HepG2 (cell line): ENCODE data around the gene CD7. TPM values are rescaled to one million over a fixed set of nuclear protein-coding genes. Genes with fewer than 3 reads are reported as not detected.

Experiments
- ATAC-seq: fragments of 200-7000 bp; cut with Tn5 transposase; 3 replicates; pipeline ENCODE4 v1.9.1; 2020; ENCODE audit warnings: mild to moderate bottlenecking, moderate library complexity
- BruUV-seq: library from RNA; stranded (reverse); fragments of 400-500 nt; replicated peaks from 2 replicates; lab custom pipeline; 2021; lab: Mats Ljungman, UMichigan
- CTCF ChIA-PET: fragments of 300-600 bp; formaldehyde crosslinking; extraction: SDS; loops from one replicate; lab custom pipeline; 2021; ENCODE audit warnings: low total read pairs, inconsistent platforms, low intra/inter-chr PET ratio; lab: Yijun Ruan, JAX
- POLR2A ChIA-PET: fragments of 350-600 bp; sonication (Branson Sonifier 250); formaldehyde crosslinking; loops from one replicate; lab custom pipeline; 2020; ENCODE audit warnings: antibody characterized with exemption, inconsistent platforms; lab: Yijun Ruan, JAX
- DNase-seq: peaks from one replicate; pipeline ENCODE4 v3.0.0-alpha.2; 2015; ENCODE audit warnings: low spot score
- FAIRE-seq: peaks from 3 replicates; lab custom pipeline; 2011; peaks lifted over from hg19 to GRCh38; lab: Jason Lieb, UNC
- H2AFZ ChIP-seq: one replicate; pipeline ENCODE4 v1.6.1; 2011; ENCODE audit warnings: low read length, inconsistent platforms
- H3K27ac ChIP-seq: fragments of 300-600 bp; 3 replicates; pipeline ENCODE4 v1.8.0; 2011; ENCODE audit warnings: mixed run types, mild to moderate bottlenecking, mixed read lengths, low read length, inconsistent platforms; ENCODE audit not compliant: insufficient read depth; ENCODE audit errors: extremely low read length
- H3K27me3 ChIP-seq, 2 experiments: fragments of 200-600 bp in 1 of 2; 2 replicates in 1 of 2; 3 replicates in 1 of 2; pipeline versions ENCODE4 v1.6.0 to v1.8.0; 2011; ENCODE audit warnings: low read length in 2 of 2, mild to moderate bottlenecking in 2 of 2, moderate library complexity in 2 of 2, inconsistent platforms in 1 of 2; ENCODE audit not compliant: insufficient read depth in 2 of 2, control insufficient read depth in 1 of 2
- H3K36me3 ChIP-seq, 2 experiments: fragments of 200-600 bp in 1 of 2; replicated peaks in 1 of 2; 2 replicates in 1 of 2; 3 replicates in 1 of 2; pipeline versions ENCODE4 v1.5.1 to v1.8.0; 2011; ENCODE audit warnings: low read length in 2 of 2, inconsistent platforms in 1 of 2; ENCODE audit not compliant: insufficient read depth in 2 of 2, control insufficient read depth in 1 of 2
- H3K4me1 ChIP-seq: 2 replicates; pipeline ENCODE4 v1.5.1; 2012; ENCODE audit warnings: low read length, inconsistent platforms; ENCODE audit not compliant: insufficient read depth
- H3K4me2 ChIP-seq: 2 replicates; pipeline ENCODE4 v1.6.0; 2011; ENCODE audit warnings: low read depth, low read length, inconsistent platforms
- H3K4me3 ChIP-seq, 3 experiments: fragments of 200-600 bp in 1 of 3; sonication (generic), shearing (Covaris generic) in 1 of 3; replicated peaks in 1 of 3; 2 replicates each; pipeline ENCODE4 v1.5.1; 2011 to 2016; ENCODE audit warnings: low read length in 3 of 3, inconsistent platforms in 2 of 3, low read depth in 2 of 3, mild to moderate bottlenecking in 2 of 3, control low read depth in 1 of 3, mixed read lengths in 1 of 3; ENCODE audit not compliant: insufficient read depth in 1 of 3
- H3K79me2 ChIP-seq: one replicate; pipeline ENCODE4 v1.6.1; 2011; ENCODE audit warnings: low read length, inconsistent platforms; ENCODE audit not compliant: insufficient read depth
- H3K9ac ChIP-seq: 2 replicates; pipeline ENCODE4 v1.6.0; 2011; ENCODE audit warnings: mild to moderate bottlenecking, low read depth, low read length, inconsistent platforms; ENCODE audit not compliant: insufficient read depth
- H3K9me3 ChIP-seq: 2 replicates; pipeline ENCODE4 v1.5.1; 2012; ENCODE audit warnings: mild to moderate bottlenecking, low read length
- H4K20me1 ChIP-seq: 2 replicates; pipeline ENCODE4 v1.6.0; 2011; ENCODE audit warnings: inconsistent platforms, mild to moderate bottlenecking, low read length, moderate library complexity; ENCODE audit not compliant: insufficient read depth
- ASH2L ChIP-seq: fragments of 300-600, 200-600 bp; sonication (generic); IDR thresholded peaks from 2 replicates; pipeline ENCODE4 v1.7.0; 2017; ENCODE audit warnings: low read depth, mild to moderate bottlenecking, moderate library complexity, mixed read lengths, low read length; ENCODE audit not compliant: insufficient read length
- CC2D1A ChIP-seq: sonication (generic); formaldehyde crosslinking; IDR thresholded peaks from 2 replicates; pipeline ENCODE4 v1.8.1; 2023; ENCODE audit warnings: mild to moderate bottlenecking, missing genetic modification reagents
- LCORL ChIP-seq, 2 experiments: fragments of 450-650 bp in 1 of 2; sonication (generic) in 1 of 2; formaldehyde crosslinking in 1 of 2; IDR thresholded peaks; 2 replicates each; pipeline versions ENCODE4 v1.5.0 to v1.6.1; 2017 to 2020; ENCODE audit warnings: antibody characterized with exemption in 1 of 2, missing genetic modification reagents in 1 of 2
- NR1H2 ChIP-seq: sonication (generic); formaldehyde crosslinking; IDR thresholded peaks from 2 replicates; pipeline ENCODE4 v1.8.1; 2022; ENCODE audit warnings: low read depth, missing genetic modification reagents, borderline replicate concordance
- PBX3 ChIP-seq: sonication (generic); formaldehyde crosslinking; IDR thresholded peaks from 2 replicates; pipeline ENCODE4 v1.8.1; 2023; ENCODE audit warnings: missing genetic modification reagents, inconsistent platforms, borderline replicate concordance
- TBX3 ChIP-seq: fragments of 450-650 bp; IDR thresholded peaks from 2 replicates; pipeline ENCODE4 v1.6.1; 2017; ENCODE audit warnings: antibody characterized with exemption, mild to moderate bottlenecking, inconsistent platforms, borderline replicate concordance
- ZMAT5 ChIP-seq: sonication (generic); formaldehyde crosslinking; IDR thresholded peaks from 2 replicates; pipeline ENCODE4 v1.5.0; 2020; ENCODE audit warnings: mild to moderate bottlenecking, low read depth, missing genetic modification reagents, borderline replicate concordance
- ZNF18 ChIP-seq: sonication (generic); formaldehyde crosslinking; IDR thresholded peaks from 2 replicates; pipeline ENCODE4 v1.8.0; 2022; ENCODE audit warnings: mild to moderate bottlenecking, missing genetic modification reagents; ENCODE audit not compliant: insufficient replicate concordance
- ZNF629 ChIP-seq: sonication (generic); formaldehyde crosslinking; conservative IDR thresholded peaks from 2 replicates; pipeline ENCODE4 v1.5.0; 2020; ENCODE audit warnings: missing genetic modification reagents
- ZNF660 ChIP-seq: sonication (generic); formaldehyde crosslinking; IDR thresholded peaks from 2 replicates; pipeline ENCODE4 v1.5.1; 2020; ENCODE audit warnings: mild to moderate bottlenecking, low read depth, missing genetic modification reagents, borderline replicate concordance
- ZNF776 ChIP-seq: sonication (generic); formaldehyde crosslinking; IDR thresholded peaks from 2 replicates; pipeline ENCODE4 v1.4.0; 2020; ENCODE audit warnings: mild to moderate bottlenecking, missing genetic modification reagents
- ZNF83 ChIP-seq: sonication (generic); formaldehyde crosslinking; IDR thresholded peaks from 2 replicates; pipeline ENCODE4 v1.4.0; 2020; ENCODE audit warnings: missing genetic modification reagents, mild to moderate bottlenecking, borderline replicate concordance
- ZNF841 ChIP-seq: sonication (generic); formaldehyde crosslinking; IDR thresholded peaks from 2 replicates; pipeline ENCODE4 v1.8.1; 2023; ENCODE audit warnings: missing genetic modification reagents, borderline replicate concordance
- ZNF891 ChIP-seq: sonication (generic); formaldehyde crosslinking; IDR thresholded peaks from 2 replicates; pipeline ENCODE4 v1.5.0; 2020; ENCODE audit warnings: mild to moderate bottlenecking, missing genetic modification reagents
- WGBS: methylation state at CpG from one replicate; pipeline ENCODE4 v1.1.6; 2017; ENCODE audit warnings: low lambda C conversion rate; 5-methylcytosine and 5-hydroxymethylcytosine counted together
- in situ Hi-C: cut with HindIII; loops from 2 replicates; pipeline ENCODE4 v1.10.0; 2017; ENCODE audit warnings: low pct_unique_long_range_greater_than_20kb; ENCODE audit not compliant: extremely low pct_ligation_motif_present
- intact Hi-C: fragments of 100-400 bp; cut with micrococcal nuclease; formaldehyde crosslinking; loops from one replicate; pipeline ENCODE4 v1.10.0; 2022; ENCODE audit not compliant: unreplicated experiment
- polyA plus RNA-seq, 8 experiments: library from polyadenylated mRNA; depleted of rRNA in 3 of 8; stranded (reverse) in 7 of 8; unstranded in 1 of 8; fragments of >200 nt; fragmentation: Illumina TruSeq in 4 of 8; extraction: Trizol in 4 of 8; gene quantifications; 2 replicates each; pipeline versions ENCODE4 v1.2.1 to v1.2.3, GENCODE V29; 2011 to 2016; ENCODE audit warnings: low read depth in 4 of 8, missing spikeins in 1 of 8, mixed read lengths in 1 of 8; ENCODE audit not compliant: insufficient read depth in 1 of 8
- total RNA-seq, 5 experiments: library from RNA; depleted of rRNA; stranded (reverse); fragments of >200 nt; fragmentation: Illumina TruSeq; extraction: Trizol; gene quantifications; 2 replicates each; pipeline ENCODE4 v1.2.3, GENCODE V29; 2016; ENCODE audit warnings: low read depth in 1 of 5
- TF ChIP-seq, protein P1 (sequence below): IDR thresholded peaks from 2 replicates; pipeline ENCODE4 v1.4.0; 2020; ENCODE audit warnings: mild to moderate bottlenecking, missing genetic modification reagents

The CD7 gene
- total and polyA plus RNA-seq, 2 of the 13 experiments (the other 11 are each of a cell fraction or from before 2014, with no cell fraction given), result 67.6 to 76.4 TPM

DNA sequence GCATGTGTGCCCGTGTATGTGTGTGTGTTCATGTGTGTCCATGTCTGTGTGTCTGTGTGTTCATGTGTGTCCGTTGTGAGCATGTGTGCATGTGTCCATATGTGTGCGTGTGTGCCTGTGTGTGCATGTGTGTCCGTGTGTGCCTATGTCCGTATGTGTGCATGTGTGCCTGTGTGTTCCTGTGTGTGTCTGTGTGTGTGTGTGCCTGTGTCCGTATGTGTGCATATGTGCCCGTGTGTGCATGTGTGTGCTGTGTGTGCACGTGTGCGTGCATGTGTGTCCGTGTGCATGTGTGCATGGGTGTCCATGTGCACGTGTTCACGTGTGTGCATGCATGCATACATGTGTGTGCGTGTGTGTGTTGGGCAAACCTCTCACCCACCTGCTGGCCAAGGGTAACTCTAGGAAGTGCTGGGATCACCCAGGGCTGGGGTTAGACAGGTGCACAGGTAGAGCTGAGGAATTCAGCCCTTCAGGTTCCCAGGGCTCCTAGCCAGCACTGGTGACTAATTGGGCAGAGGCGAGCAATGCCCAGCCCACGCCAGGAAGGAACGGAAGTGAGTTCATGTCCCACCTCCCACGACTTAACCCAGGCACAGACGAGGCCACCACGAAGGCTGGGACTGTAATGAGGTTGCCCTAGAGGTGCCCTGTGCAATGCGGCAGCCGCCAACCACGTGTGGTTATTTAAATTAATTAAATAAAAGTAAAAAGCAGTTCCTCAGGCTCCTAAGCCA is 35.7 kb downstream of the CD7 start:
- DNase-seq, result no peak
- 51% methylated on average over 22 of the region's 22 CpGs for WGBS
- intact Hi-C loops (no loop called here), in situ Hi-C loops (no loop called here)
- Histone ChIP-seq H4K20me1 (no peaks in the 10 kb centered on the region), H3K27me3 (peaks cover 2 to 14% of the 10 kb centered on the region in 2 experiments; a peak in 4 of 5 replicates), H3K9ac (no peak overlapping the region), H3K4me2 (no peak overlapping the region), H3K36me3 (no peaks in the 10 kb centered on the region), H3K4me1 (peaks cover 63% of the 10 kb centered on the region), H3K79me2 (no peaks in the 10 kb centered on the region), H3K9me3 (no peaks in the 10 kb centered on the region), H2AFZ (no peak overlapping the region), H3K4me3 (no peak overlapping the region), H3K27ac (no peak overlapping the region)
- no TSS peak for BruUV-seq
- ATAC-seq, result peak; percentile 9; the same call in 1 of the 3 replicates
- ChIA-PET POLR2A (interaction anchor here (0.6 to 4.4 kb wide), 7 partner anchors 9 to 145 kb away, joined by 3 to 46 read pairs (median 8); partner anchors contain the start of gene CD7), CTCF (no interaction called here)
- FAIRE-seq, result no peak
- TF ChIP-seq PBX3 (CRISPR knock-in tag) (no peak), ZMAT5 (CRISPR knock-in tag) (no peak), ZNF660 (CRISPR knock-in tag) (0 out of 2 replicates have a peak, but pooled peaks have one; percentile 37), ZNF891 (CRISPR knock-in tag) (no peak), CC2D1A (no peak), ZNF83 (0 out of 2 replicates have a peak, but pooled peaks have one; percentile 68), ZNF776 (CRISPR knock-in tag) (no peak), LCORL (IDR thresholded peaks at IDR 0.05) (peak; percentile 42; the same call in 1 of the 2 replicates), LCORL (CRISPR knock-in tag; IDR thresholded peaks at IDR 0.05) (no peak), NR1H2 (no peak), ZNF841 (no peak), ZNF18 (CRISPR knock-in tag) (no peak), ASH2L (no peak), ZNF629 (CRISPR knock-in tag) (no peak), TBX3 (0 out of 2 replicates have a peak, but pooled peaks have one; percentile 14)
- TF ChIP-seq, protein P1, sequence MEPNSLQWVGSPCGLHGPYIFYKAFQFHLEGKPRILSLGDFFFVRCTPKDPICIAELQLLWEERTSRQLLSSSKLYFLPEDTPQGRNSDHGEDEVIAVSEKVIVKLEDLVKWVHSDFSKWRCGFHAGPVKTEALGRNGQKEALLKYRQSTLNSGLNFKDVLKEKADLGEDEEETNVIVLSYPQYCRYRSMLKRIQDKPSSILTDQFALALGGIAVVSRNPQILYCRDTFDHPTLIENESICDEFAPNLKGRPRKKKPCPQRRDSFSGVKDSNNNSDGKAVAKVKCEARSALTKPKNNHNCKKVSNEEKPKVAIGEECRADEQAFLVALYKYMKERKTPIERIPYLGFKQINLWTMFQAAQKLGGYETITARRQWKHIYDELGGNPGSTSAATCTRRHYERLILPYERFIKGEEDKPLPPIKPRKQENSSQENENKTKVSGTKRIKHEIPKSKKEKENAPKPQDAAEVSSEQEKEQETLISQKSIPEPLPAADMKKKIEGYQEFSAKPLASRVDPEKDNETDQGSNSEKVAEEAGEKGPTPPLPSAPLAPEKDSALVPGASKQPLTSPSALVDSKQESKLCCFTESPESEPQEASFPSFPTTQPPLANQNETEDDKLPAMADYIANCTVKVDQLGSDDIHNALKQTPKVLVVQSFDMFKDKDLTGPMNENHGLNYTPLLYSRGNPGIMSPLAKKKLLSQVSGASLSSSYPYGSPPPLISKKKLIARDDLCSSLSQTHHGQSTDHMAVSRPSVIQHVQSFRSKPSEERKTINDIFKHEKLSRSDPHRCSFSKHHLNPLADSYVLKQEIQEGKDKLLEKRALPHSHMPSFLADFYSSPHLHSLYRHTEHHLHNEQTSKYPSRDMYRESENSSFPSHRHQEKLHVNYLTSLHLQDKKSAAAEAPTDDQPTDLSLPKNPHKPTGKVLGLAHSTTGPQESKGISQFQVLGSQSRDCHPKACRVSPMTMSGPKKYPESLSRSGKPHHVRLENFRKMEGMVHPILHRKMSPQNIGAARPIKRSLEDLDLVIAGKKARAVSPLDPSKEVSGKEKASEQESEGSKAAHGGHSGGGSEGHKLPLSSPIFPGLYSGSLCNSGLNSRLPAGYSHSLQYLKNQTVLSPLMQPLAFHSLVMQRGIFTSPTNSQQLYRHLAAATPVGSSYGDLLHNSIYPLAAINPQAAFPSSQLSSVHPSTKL (CRISPR knock-in tag), result no peak
